A204.1 (cell line): ENCODE measurements around the gene ANGEL2.

ENCODE experiments used
- FAIRE-seq: peaks from 2 replicates; lab custom pipeline; 2012; peaks lifted over from hg19 to GRCh38; lab: Jason Lieb, UNC

The ANGEL2 gene

DNA sequence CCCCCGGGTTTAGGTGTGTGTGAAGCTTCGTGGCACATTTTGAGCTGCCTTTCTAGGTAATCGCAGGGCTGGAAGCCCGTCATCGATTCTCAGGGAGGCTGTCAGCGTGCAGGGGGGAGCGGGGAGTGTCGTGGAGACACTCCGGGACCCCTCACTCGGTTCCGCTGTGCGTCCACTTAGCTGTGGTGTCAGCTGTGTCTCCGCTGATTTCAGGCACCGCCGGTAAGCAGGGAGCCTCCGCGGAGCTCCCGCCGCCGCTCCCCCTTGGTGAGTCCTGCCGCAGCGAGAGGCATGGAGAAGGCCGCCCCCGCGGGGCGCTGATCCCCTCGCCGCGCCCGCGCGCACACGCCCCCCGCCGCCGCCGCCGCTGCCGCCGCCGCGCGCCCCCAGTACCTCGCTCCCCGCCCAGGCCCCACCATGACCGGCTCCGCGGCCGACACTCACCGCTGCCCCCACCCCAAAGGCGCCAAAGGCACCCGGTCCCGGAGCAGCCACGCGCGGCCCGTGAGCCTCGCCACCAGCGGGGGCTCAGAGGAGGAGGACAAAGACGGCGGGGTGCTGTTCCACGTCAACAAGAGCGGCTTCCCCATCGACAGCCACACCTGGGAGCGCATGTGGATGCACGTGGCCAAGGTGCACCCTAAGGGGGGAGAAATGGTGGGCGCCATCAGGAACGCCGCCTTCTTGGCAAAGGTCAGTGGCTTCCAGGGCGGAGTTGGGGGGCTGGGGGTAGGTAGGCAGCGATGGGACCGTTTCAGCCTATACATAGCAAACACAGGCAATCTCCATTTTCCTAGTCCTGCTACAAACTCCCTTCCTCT is 64.3 kb downstream of the ANGEL2 start:
- no peak for FAIRE-seq

DNA sequence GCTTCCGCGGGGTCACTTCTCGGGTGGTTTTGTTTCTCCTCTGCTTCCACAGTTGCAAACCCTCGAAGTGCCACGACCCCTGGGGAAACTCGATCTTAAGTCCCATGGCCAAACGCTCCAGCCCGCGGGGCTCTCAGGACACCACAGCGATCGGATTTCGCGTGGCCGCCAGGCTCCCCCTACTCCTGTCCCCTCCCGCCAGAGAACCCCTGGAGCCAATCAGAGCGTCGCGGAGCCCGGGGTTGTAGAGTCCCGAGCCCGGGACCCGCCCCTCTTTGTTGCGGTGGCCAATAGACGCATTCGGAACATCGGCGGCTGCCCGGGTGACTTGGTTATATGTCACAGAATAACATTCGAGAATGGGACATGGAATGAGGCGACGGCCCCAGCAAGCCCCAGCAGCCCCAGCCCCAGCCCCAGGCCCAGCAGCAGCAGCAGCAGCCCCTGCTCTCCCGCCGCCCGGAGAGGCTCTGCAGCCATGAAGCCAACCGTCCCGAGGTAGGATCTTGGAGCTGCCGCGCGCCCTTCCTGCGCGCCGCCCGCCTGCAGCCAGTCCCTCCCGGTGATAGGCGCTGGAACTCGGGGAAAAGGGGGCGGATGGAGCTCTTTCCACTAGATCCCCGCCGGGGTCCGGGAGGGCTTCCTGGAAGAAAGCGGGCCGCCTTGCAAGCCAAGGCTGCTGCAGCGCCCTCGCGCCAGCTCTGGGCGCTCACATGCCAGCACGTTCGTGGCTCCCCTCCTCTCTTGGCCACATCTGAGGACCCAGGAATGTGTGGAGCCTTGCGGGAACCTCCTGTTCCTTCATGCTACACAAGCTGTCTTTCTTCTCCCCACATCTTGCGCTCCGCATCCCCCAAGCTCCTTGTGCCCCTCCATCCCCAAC is 65.2 kb downstream of the ANGEL2 start, which contains the start of gene VASH2:
Gene VASH2 (plus strand): TSS at position 299 of the 883 bp plus-strand sequence. CDS start 1,002 bp downstream, outside the sequence.
- FAIRE-seq, result no peak

DNA sequence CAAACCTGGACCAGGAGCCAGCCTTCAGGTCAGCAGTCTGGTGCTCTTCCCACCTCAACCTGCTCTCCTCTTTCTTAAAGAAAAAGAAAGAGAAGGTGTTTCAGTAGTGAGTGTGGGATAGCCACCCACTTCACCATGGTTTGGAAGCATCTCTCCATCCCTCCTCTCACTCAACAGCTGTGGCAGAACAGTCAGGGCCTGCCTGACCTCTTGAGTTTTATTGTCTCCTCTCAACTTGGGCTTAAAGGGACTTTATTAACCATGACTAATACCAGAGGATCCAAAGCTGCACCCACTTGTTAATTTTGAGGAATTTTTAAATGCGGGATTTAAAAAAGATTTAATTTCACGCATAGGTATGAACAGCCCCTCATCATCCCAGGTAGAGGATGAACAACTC is 65.9 kb downstream of the ANGEL2 start:
- no peak for FAIRE-seq

DNA sequence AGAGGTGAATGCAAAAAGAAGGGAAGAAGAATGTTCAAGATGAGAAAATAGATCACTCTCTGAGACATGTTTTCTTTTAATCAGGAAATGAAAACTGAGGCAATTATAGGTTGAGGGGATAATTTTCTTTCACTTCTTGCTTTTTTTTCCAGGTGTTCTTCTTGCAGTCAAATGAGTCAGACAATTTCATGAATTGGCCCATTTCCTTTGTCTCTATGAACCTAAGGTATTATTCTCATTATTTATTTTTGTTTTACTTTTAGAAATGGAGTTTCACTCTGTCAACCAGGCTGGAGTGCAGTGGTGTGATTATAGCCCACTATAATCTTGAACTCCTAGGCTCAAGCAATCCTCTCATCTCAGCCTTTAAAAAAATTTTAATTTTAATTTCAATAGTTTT is 68.8 kb downstream of the ANGEL2 start:
- no peak for FAIRE-seq

- no peak for FAIRE-seq
These were observed 70.1 kb downstream of the ANGEL2 start for GRCh38 chr1:212945463-212946160.

DNA sequence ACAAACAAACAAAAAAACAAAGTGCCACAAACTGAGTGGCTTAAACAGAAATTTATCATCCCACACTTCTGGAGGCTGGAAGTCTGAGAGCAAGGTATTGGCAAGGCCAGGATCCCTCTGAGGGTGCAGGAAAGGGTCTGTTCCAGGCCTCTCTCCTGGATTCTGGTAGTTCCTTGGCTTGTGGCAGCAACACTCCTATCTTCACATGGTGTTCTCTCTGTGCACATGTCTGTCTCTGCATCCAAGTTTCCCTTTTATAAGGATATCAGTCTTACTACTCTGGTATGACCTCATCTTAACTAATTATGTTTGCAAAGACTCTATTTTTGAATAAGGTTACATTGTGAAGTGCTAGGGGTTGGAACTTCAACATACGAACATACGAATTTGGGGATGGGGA is 70.6 kb downstream of the ANGEL2 start:
- FAIRE-seq, result no peak

DNA sequence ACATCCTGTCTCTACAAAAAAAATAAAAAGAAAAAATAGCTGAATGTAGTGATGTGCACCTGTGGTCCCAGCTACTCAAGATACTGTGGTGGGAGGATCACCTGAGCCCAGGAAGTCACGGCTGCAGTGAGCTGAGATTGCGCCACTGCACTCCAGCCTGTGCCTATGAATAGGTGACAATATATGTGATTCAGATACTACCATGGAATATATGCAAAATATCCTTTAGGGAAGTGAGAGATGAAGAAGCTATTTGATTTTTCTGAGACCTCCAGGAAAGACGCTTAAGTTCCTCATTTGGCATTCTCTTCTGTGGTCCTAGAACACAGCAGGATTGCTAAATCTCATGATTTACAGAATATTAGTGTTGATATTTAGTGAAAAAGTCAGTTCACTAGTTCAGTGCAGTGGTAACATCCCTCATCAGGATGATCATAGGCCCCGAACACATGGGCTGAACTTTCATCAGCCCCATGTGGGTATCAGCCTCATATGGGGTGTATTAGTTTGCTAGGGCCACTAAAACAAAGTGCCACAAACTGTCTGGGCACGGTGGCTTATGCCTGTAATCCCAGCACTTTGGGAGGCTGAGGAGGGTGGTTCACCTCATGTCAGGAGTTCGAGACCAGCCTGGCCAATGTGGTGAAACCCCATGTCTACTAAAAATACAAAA is 71.3 kb downstream of the ANGEL2 start:
- no peak for FAIRE-seq

DNA sequence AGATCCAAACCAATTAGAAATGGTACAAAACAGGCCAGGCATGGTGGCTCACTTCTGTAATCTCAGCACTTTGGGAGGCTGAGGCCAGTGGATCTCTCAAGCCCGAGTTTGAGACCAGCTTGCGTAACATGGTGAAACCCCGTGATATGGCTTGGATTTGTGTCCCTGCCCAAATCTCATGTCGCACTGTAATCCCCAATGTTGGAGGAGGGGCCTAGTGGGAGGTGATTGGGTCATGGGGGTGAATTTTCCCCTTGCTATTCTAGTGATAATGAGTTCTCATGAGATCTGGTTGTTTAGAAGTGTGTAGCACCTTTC is 72.3 kb downstream of the ANGEL2 start:
- FAIRE-seq, result no peak

DNA sequence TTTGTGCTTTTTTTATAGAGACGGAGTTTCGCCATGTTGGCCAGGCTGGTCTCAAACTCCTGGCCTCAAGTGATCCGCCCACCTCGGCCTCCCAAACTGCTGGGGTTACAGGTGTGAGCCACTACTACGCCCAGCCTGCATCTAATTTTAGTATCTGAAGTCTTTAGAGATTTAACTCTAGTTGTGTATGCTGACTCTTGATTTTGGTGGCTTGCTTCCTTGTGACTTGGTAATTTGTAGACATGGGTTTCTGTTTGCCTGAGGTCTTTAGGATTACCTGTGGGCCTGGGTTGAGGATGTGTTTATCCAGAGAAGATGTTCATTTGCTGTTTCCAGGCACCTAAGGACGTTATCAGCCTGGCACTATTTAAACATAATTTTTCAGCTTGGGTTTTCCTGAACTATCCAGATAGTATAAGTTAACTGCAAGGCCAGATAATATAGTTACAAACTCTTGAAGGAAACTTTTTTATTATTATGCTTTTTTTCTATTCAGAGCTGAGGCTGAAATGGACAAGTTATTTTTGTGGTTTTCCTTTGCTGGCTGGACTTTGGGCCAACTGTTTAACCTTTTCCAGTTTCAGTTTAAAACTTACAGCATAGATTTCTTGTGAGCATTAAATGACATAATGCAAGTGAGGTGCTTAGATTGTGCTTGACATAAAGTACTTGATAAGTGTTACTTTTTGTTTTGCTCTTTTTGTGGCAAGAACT is 72.8 kb downstream of the ANGEL2 start:
- no peak for FAIRE-seq
